ENCODE data around the gene ERC1.

GRCh38 chr12:1377117-1377516 is 386.1 kb downstream of the ERC1 start:
- TF ChIP-seq POLR2A (IDR thresholded peaks at IDR 0.05; ENCODE audit: extremely low read depth, insufficient read length) (no peak), MYC (IDR thresholded peaks at IDR 0.05; ENCODE audit: low read depth, low read length) (no peak)
- TF ChIP-seq, protein P1, sequence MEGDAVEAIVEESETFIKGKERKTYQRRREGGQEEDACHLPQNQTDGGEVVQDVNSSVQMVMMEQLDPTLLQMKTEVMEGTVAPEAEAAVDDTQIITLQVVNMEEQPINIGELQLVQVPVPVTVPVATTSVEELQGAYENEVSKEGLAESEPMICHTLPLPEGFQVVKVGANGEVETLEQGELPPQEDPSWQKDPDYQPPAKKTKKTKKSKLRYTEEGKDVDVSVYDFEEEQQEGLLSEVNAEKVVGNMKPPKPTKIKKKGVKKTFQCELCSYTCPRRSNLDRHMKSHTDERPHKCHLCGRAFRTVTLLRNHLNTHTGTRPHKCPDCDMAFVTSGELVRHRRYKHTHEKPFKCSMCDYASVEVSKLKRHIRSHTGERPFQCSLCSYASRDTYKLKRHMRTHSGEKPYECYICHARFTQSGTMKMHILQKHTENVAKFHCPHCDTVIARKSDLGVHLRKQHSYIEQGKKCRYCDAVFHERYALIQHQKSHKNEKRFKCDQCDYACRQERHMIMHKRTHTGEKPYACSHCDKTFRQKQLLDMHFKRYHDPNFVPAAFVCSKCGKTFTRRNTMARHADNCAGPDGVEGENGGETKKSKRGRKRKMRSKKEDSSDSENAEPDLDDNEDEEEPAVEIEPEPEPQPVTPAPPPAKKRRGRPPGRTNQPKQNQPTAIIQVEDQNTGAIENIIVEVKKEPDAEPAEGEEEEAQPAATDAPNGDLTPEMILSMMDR (IDR thresholded peaks at IDR 0.05; ENCODE audit: low read depth, low read length) = no peak

Measured in NB4 (cell line).